Measurements from ENCODE around the gene WRNIP1.

The WRNIP1 gene

DNA sequence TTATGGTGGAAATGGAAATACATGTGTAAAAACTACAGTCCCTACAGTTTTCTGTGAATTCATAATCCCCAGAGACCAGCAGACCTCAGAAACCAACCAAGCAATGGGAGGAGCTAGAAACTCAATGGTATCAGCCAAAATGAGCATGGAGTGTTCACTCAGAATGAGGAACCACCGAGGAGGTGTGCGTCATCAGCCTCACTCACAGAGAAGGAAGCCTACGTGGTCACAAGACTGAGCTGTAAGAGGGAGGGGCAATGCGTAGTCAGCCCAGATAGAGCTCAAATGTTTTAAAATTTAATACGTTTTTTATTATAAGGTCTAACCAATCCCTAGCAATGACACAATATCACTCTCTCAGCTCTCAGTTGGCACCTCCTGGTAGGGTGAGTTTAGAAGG, 31.9 kb upstream of the WRNIP1 start:
- DNase-seq = peak; percentile 99 to 100 (median 99)

DNA sequence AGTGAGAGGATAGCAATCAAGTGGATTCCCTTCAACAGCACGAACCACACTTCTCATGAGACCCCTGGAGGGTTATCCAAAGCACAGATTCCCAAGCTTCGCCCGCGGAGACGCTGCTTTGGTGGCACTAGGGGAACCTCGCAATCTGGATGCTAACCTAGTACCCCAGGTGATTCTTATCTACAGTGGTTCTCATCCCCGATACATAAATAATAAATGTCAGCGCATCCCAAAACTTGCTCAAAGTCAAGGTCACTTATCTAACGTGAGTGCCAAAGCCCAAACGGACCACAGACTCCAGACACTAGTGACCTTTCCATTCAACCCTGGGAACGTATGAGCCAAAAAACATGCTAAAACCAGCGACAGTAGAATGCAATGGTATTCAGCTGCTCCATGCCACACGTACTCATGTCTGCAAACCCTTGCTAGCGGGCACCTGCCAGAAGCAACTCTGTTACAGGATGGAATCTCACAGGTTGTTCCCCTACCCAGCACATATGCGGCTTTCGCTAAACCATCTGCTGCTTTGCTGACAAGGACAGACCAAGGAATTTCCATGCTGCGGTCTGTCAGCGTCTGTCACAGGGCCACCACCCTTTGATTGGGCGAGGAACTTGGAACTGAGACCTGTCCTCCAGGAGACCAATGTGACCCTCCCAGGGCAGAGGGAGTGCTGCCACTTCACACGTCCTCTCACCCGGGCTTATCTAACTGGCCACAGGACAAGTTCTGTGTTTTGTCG, 31.3 kb upstream of the WRNIP1 start:
- POLR2A ChIA-PET = interaction anchor here (1.1 kb wide), 1 partner anchor 17 kb away, joined by 3 read pairs; no protein-coding TSS in a partner anchor

More for the DNA sequence above, 31.9 kb upstream of the WRNIP1 start:
- CTCF ChIA-PET = interaction anchor here (0.6 to 9.3 kb wide), 15 partner anchors 8 to 269 kb away, joined by 3 to 174 read pairs (median 5); partner anchors contain the start of gene MYLK4
- Histone ChIP-seq H3K4me1 (ENCODE audit: control extremely low read depth in 1 of 4, control insufficient read depth in 4 of 4, insufficient read depth in 4 of 4, low read length in 3 of 4) (peaks cover 11 to 57% (median 49%) of the 10 kb centered on the region in 4 experiments), H3K27me3 (replicated peaks in 2 of 5; ENCODE audit: control insufficient read depth in 4 of 5, insufficient read depth in 5 of 5, low read length in 4 of 5) (no peaks in the 10 kb centered on the region), H3K4me3 (ENCODE audit: control insufficient read depth in 1 of 7, extremely low read depth in 1 of 7, insufficient read depth in 4 of 7, low read depth in 2 of 7, low read length in 6 of 7) (peak overlapping the region in 1 of 7 experiments; percentile 9), H3K36me3 (ENCODE audit: control insufficient read depth in 4 of 4, insufficient read depth in 4 of 4, low read length in 3 of 4) (no peaks in the 10 kb centered on the region), H3K9me3 (ENCODE audit: control extremely low read depth in 1 of 5, control insufficient read depth in 4 of 5, insufficient read depth in 2 of 5, low read depth in 1 of 5, low read length in 4 of 5) (peaks cover 0 to 3% (median 0%) of the 10 kb centered on the region in 5 experiments), H3K27ac (ENCODE audit: insufficient read depth in 1 of 2, low read depth in 1 of 2, low read length in 2 of 2, poor library complexity in 1 of 2, severe bottlenecking in 2 of 2) (peak overlapping the region; percentile 87 to 92)
- POLR2A ChIA-PET = interaction anchor here (0.6 to 1.1 kb wide), 2 partner anchors 16 to 27 kb away, joined by 3 read pairs; no protein-coding TSS in a partner anchor
- 0% methylated on average over 2 of the region's 5 CpGs for WGBS (ENCODE audit: insufficient coverage)

DNA sequence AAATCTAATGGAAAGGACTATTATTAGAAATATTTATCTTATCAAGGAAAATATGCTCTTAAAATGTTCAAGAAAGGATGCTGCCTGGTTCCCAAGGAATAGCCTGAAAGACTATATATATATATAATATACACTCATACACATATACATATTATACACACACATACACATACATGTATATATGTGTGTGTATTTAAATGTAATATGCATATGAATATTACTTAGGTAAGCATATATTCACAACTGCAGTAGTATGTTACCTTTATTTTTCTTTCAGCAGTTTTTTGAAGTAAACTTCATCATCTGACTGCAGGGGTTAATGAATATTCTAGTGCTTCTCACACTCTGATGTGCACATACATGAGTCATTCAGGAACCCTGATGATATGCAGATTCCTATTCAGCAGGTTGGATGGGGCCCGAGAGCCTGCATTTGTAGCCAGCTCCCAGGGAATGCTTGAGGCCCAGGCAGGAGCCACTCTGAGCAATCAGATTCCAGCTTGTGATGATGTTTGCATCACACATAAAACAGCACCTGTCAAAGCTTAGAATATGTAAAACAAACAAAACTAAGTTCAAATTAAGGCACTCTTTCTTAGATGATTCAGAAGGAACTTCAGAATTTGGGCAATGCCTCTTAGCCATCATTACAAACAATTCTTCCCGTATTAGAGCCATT, 30.6 kb upstream of the WRNIP1 start:
- 94% methylated on average over 2 of the region's 2 CpGs for WGBS (ENCODE audit: insufficient coverage)
- H3K36me3 ChIP-seq (ENCODE audit: control insufficient read depth in 4 of 4, insufficient read depth in 4 of 4, low read length in 3 of 4) = no peaks in the 10 kb centered on the region
- H3K9me3 ChIP-seq (ENCODE audit: control extremely low read depth in 1 of 5, control insufficient read depth in 4 of 5, insufficient read depth in 2 of 5, low read depth in 1 of 5, low read length in 4 of 5) = peaks cover 0 to 3% (median 0%) of the 10 kb centered on the region in 5 experiments
- H3K27me3 ChIP-seq (replicated peaks in 2 of 5; ENCODE audit: control insufficient read depth in 4 of 5, insufficient read depth in 5 of 5, low read length in 4 of 5) = no peaks in the 10 kb centered on the region
- no peak overlapping the region for H3K4me3 ChIP-seq (ENCODE audit: control insufficient read depth in 1 of 7, extremely low read depth in 1 of 7, insufficient read depth in 4 of 7, low read depth in 2 of 7, low read length in 6 of 7)
- H3K4me1 ChIP-seq (ENCODE audit: control extremely low read depth in 1 of 4, control insufficient read depth in 4 of 4, insufficient read depth in 4 of 4, low read length in 3 of 4) = peaks cover 13 to 56% (median 44%) of the 10 kb centered on the region in 4 experiments
- POLR2A ChIA-PET = interaction anchor here (0.8 kb wide), 1 partner anchor 17 kb away, joined by 3 read pairs; no protein-coding TSS in a partner anchor
- H3K27ac ChIP-seq (ENCODE audit: insufficient read depth in 1 of 2, low read depth in 1 of 2, low read length in 2 of 2, poor library complexity in 1 of 2, severe bottlenecking in 2 of 2) = peak overlapping the region in 1 of 2 experiments; percentile 92
- CTCF ChIA-PET = interaction anchor here (0.9 to 9.3 kb wide), 7 partner anchors 10 to 48 kb away, joined by 3 to 174 read pairs (median 50); partner anchors contain the start of genes MYLK4 and WRNIP1
- no peak for DNase-seq

More for the DNA sequence above, 31.3 kb upstream of the WRNIP1 start:
- no peaks in the 10 kb centered on the region for H3K27me3 ChIP-seq (replicated peaks in 2 of 5; ENCODE audit: control insufficient read depth in 4 of 5, insufficient read depth in 5 of 5, low read length in 4 of 5)
- peaks cover 13 to 52% (median 44%) of the 10 kb centered on the region in 4 experiments for H3K4me1 ChIP-seq (ENCODE audit: control extremely low read depth in 1 of 4, control insufficient read depth in 4 of 4, insufficient read depth in 4 of 4, low read length in 3 of 4)
- no peak for DNase-seq
- WGBS (ENCODE audit: insufficient coverage) = 94% methylated on average over 19 of the region's 22 CpGs
- H3K36me3 ChIP-seq (ENCODE audit: control insufficient read depth in 4 of 4, insufficient read depth in 4 of 4, low read length in 3 of 4) = no peaks in the 10 kb centered on the region
- CTCF ChIA-PET = interaction anchor here (0.7 to 9.3 kb wide), 14 partner anchors 9 to 268 kb away, joined by 3 to 174 read pairs (median 6); partner anchors contain the start of gene MYLK4
- peak overlapping the region; percentile 87 to 92 for H3K27ac ChIP-seq (ENCODE audit: insufficient read depth in 1 of 2, low read depth in 1 of 2, low read length in 2 of 2, poor library complexity in 1 of 2, severe bottlenecking in 2 of 2)
- peak overlapping the region in 1 of 7 experiments; percentile 9 for H3K4me3 ChIP-seq (ENCODE audit: control insufficient read depth in 1 of 7, extremely low read depth in 1 of 7, insufficient read depth in 4 of 7, low read depth in 2 of 7, low read length in 6 of 7)
- peaks cover 0 to 3% (median 0%) of the 10 kb centered on the region in 5 experiments for H3K9me3 ChIP-seq (ENCODE audit: control extremely low read depth in 1 of 5, control insufficient read depth in 4 of 5, insufficient read depth in 2 of 5, low read depth in 1 of 5, low read length in 4 of 5)

DNA sequence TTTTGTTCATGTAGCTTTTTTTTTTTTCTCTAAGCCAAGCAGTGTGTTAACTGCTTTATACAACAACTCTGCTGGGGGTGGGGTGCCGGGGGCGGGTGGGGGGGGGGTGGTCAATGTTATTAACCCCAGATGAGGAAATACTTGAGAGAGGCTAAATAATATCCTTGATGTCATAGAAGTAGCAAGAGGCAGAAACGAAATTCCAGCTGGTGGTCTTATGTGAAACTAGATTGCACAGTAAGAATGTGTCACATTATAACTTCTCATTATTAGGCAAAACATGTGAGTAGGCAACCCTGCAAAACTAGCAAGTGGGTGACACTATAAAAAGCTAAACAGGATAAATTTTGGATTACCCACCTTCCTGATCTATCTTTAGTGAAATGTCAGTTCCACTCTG, 27.3 kb upstream of the WRNIP1 start:
- H3K36me3 ChIP-seq (ENCODE audit: control insufficient read depth in 4 of 4, insufficient read depth in 4 of 4, low read length in 3 of 4) = no peaks in the 10 kb centered on the region
- H3K27ac ChIP-seq (ENCODE audit: insufficient read depth in 1 of 2, low read depth in 1 of 2, low read length in 2 of 2, poor library complexity in 1 of 2, severe bottlenecking in 2 of 2) = no peak overlapping the region
- H3K9me3 ChIP-seq (ENCODE audit: control extremely low read depth in 1 of 5, control insufficient read depth in 4 of 5, insufficient read depth in 2 of 5, low read depth in 1 of 5, low read length in 4 of 5) = no peaks in the 10 kb centered on the region
- POLR2A ChIA-PET = interaction anchor here (0.7 to 1.5 kb wide), 2 partner anchors 19 to 104 kb away, joined by 3 to 5 read pairs; partner anchors contain the start of gene SERPINB1
- no peak for DNase-seq
- no peak overlapping the region for H3K4me3 ChIP-seq (ENCODE audit: control insufficient read depth in 1 of 7, extremely low read depth in 1 of 7, insufficient read depth in 4 of 7, low read depth in 2 of 7, low read length in 6 of 7)
- no CpG with 5 or more reads among the region's 3 CpGs for WGBS (ENCODE audit: insufficient coverage)
- no peaks in the 10 kb centered on the region for H3K27me3 ChIP-seq (replicated peaks in 2 of 5; ENCODE audit: control insufficient read depth in 4 of 5, insufficient read depth in 5 of 5, low read length in 4 of 5)
- CTCF ChIA-PET = interaction anchor here (0.7 to 9.3 kb wide), 34 partner anchors 11 to 1141 kb away, joined by 3 to 174 read pairs (median 5); partner anchors contain the start of genes MYLK4, SERPINB1 and WRNIP1
- peaks cover 9 to 40% (median 27%) of the 10 kb centered on the region in 4 experiments for H3K4me1 ChIP-seq (ENCODE audit: control extremely low read depth in 1 of 4, control insufficient read depth in 4 of 4, insufficient read depth in 4 of 4, low read length in 3 of 4)

DNA sequence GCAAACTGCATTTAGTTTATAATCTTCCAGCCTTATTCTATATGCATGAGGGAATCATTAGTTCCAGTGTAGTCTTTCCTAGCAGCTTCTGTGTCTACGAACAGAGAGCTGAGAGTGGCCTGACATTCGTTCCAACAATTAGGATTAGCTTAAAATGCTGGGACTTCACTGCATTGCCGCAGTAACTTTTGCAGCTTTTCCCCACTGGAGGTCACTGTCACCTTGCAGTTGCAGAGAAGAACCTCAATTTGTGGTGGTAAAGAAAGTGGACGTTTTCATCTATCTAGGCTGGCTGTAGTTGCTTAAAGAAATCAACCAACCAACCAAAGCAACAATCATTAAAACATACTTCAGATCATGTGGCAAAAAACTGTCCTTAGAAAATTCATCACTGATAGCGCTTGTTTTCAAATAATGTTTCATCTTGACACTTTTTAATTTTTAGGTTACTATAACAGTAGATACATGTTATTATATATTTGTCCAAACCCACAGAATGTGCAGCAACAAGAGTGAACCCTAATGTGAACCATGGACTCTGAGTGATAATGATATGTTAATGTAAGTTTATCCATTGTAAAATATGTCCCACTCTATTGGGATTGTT, 26.7 kb upstream of the WRNIP1 start:
- POLR2A ChIA-PET = interaction anchor here (0.7 to 1.5 kb wide), 2 partner anchors 20 to 103 kb away, joined by 3 to 5 read pairs; partner anchors contain the start of gene SERPINB1
- Histone ChIP-seq H3K36me3 (ENCODE audit: control insufficient read depth in 4 of 4, insufficient read depth in 4 of 4, low read length in 3 of 4) (no peaks in the 10 kb centered on the region), H3K4me3 (ENCODE audit: control insufficient read depth in 1 of 7, extremely low read depth in 1 of 7, insufficient read depth in 4 of 7, low read depth in 2 of 7, low read length in 6 of 7) (no peak overlapping the region), H3K9me3 (ENCODE audit: control extremely low read depth in 1 of 5, control insufficient read depth in 4 of 5, insufficient read depth in 2 of 5, low read depth in 1 of 5, low read length in 4 of 5) (no peaks in the 10 kb centered on the region), H3K27ac (ENCODE audit: insufficient read depth in 1 of 2, low read depth in 1 of 2, low read length in 2 of 2, poor library complexity in 1 of 2, severe bottlenecking in 2 of 2) (no peak overlapping the region), H3K4me1 (ENCODE audit: control extremely low read depth in 1 of 4, control insufficient read depth in 4 of 4, insufficient read depth in 4 of 4, low read length in 3 of 4) (peaks cover 9 to 38% (median 25%) of the 10 kb centered on the region in 4 experiments), H3K27me3 (replicated peaks in 2 of 5; ENCODE audit: control insufficient read depth in 4 of 5, insufficient read depth in 5 of 5, low read length in 4 of 5) (no peaks in the 10 kb centered on the region)
- WGBS (ENCODE audit: insufficient coverage) = 4% methylated on average over 3 of the region's 5 CpGs
- DNase-seq = peak; percentile 84 to 91 (median 88)
- CTCF ChIA-PET = interaction anchor here (0.7 to 9.3 kb wide), 34 partner anchors 11 to 1142 kb away, joined by 3 to 174 read pairs (median 5); partner anchors contain the start of genes MYLK4, SERPINB1 and WRNIP1

DNA sequence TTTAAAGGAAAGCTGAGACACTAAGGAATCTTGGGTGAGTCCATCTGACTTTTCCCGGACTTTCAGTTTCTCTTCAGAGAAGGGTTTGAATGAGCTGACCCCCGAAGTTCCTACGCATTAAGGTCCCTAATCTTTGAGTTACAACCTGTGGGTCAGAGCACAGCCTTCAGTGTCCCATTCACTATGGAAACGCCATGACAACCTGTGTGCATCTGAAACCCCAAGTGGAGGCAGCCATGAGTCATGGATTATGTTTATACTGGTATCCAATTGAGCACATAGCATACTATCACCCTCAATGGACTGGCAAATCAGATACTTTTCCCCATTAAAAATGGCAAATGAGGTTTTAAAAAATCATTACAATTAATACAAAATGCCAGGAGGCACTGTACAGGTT, 25.9 kb upstream of the WRNIP1 start:
- Histone ChIP-seq H3K4me1 (ENCODE audit: control extremely low read depth in 1 of 4, control insufficient read depth in 4 of 4, insufficient read depth in 4 of 4, low read length in 3 of 4) (peaks cover 7 to 33% (median 22%) of the 10 kb centered on the region in 4 experiments), H3K27me3 (replicated peaks in 2 of 5; ENCODE audit: control insufficient read depth in 4 of 5, insufficient read depth in 5 of 5, low read length in 4 of 5) (no peaks in the 10 kb centered on the region), H3K36me3 (ENCODE audit: control insufficient read depth in 4 of 4, insufficient read depth in 4 of 4, low read length in 3 of 4) (no peaks in the 10 kb centered on the region), H3K27ac (ENCODE audit: insufficient read depth in 1 of 2, low read depth in 1 of 2, low read length in 2 of 2, poor library complexity in 1 of 2, severe bottlenecking in 2 of 2) (no peak overlapping the region), H3K4me3 (ENCODE audit: control insufficient read depth in 1 of 7, extremely low read depth in 1 of 7, insufficient read depth in 4 of 7, low read depth in 2 of 7, low read length in 6 of 7) (peak overlapping the region in 1 of 7 experiments; percentile 24), H3K9me3 (ENCODE audit: control extremely low read depth in 1 of 5, control insufficient read depth in 4 of 5, insufficient read depth in 2 of 5, low read depth in 1 of 5, low read length in 4 of 5) (no peaks in the 10 kb centered on the region)
- peak in 2 of 3 donors; percentile 72 to 76 for DNase-seq
- CTCF ChIA-PET = interaction anchor here (1.2 to 9.3 kb wide), 16 partner anchors 10 to 250 kb away, joined by 3 to 174 read pairs (median 20); partner anchors contain the start of genes MYLK4, SERPINB1 and WRNIP1
- POLR2A ChIA-PET = no interaction called here
- 100% methylated on average over 3 of the region's 4 CpGs for WGBS (ENCODE audit: insufficient coverage)

Data from common myeloid progenitor, CD34-positive (primary cell).